ENCODE results near the gene SGIP1.

Gene SGIP1

DNA sequence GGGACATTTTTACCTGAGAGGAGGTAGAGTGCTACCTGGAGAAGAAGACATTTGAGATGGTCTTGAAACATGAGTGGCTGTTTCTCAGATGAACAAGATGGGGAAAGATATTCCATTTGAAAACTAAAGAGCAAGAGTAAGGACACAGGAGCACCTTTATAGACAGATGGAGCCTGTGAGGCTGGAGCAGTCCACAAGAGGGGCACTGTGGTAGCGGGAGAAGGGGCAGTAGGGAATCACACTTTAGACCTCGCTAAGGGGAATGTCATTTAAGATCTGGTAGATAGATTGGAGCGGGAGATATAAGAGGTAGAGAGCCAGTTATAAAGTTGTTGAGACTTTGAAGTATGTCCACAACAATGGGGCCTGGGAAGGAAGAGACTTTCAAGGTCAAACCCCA lies 241.7 kb downstream of the SGIP1 start:
- Histone ChIP-seq H3K79me2 (ENCODE audit: insufficient read depth, low read depth) (peaks cover 27% of the 10 kb centered on the region; the same call in 1 of the 2 replicates), H2AFZ (ENCODE audit: low read depth) (no peak overlapping the region), H3K27ac (no peak overlapping the region), H3K4me3 (IDR thresholded peaks at IDR 0.05; ENCODE audit: insufficient read depth, low read depth, low read length) (no peak overlapping the region), H4K20me1 (ENCODE audit: insufficient read depth) (no peaks in the 10 kb centered on the region), H3K4me1 (ENCODE audit: low read depth, poor library complexity, severe bottlenecking) (peaks cover 79% of the 10 kb centered on the region), H3K36me3 (ENCODE audit: insufficient read depth) (no peaks in the 10 kb centered on the region), H3K27me3 (ENCODE audit: insufficient read depth, low read depth) (no peaks in the 10 kb centered on the region), H3K4me2 (no peak overlapping the region), H3K9ac (no peak overlapping the region)
- TF ChIP-seq, protein P1, sequence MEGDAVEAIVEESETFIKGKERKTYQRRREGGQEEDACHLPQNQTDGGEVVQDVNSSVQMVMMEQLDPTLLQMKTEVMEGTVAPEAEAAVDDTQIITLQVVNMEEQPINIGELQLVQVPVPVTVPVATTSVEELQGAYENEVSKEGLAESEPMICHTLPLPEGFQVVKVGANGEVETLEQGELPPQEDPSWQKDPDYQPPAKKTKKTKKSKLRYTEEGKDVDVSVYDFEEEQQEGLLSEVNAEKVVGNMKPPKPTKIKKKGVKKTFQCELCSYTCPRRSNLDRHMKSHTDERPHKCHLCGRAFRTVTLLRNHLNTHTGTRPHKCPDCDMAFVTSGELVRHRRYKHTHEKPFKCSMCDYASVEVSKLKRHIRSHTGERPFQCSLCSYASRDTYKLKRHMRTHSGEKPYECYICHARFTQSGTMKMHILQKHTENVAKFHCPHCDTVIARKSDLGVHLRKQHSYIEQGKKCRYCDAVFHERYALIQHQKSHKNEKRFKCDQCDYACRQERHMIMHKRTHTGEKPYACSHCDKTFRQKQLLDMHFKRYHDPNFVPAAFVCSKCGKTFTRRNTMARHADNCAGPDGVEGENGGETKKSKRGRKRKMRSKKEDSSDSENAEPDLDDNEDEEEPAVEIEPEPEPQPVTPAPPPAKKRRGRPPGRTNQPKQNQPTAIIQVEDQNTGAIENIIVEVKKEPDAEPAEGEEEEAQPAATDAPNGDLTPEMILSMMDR (conservative IDR thresholded peaks at IDR 0.05; ENCODE audit: low read depth, low read length), result no peak

DNA sequence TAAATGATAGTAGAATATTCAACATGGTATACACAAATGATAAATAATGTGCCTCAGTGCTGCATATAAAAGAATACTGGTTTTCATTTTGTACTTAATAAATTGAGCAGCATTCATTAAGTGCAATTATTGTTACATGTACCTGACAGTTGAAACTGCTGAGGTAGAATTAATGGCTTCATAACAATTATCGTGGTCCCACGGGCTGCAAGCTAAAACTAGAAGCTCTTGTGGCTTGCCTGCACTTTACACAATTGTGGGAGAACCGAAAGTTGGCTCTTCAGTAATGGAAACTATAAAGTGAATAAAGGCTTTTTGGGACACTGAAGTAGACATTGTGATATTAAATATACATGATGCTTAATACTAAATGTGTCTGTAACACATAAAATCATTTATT lies 243.9 kb downstream of the SGIP1 start:
- Histone ChIP-seq H3K27ac (peak overlapping the region; percentile 96), H4K20me1 (ENCODE audit: insufficient read depth) (no peaks in the 10 kb centered on the region), H3K9ac (peak overlapping the region; percentile 78), H3K36me3 (ENCODE audit: insufficient read depth) (no peaks in the 10 kb centered on the region), H3K27me3 (ENCODE audit: insufficient read depth, low read depth) (no peaks in the 10 kb centered on the region), H3K4me2 (peak overlapping the region; percentile 90), H2AFZ (ENCODE audit: low read depth) (no peak overlapping the region), H3K79me2 (ENCODE audit: insufficient read depth, low read depth) (peaks cover 21% of the 10 kb centered on the region; the same call in 1 of the 2 replicates), H3K4me3 (IDR thresholded peaks at IDR 0.05; ENCODE audit: insufficient read depth, low read depth, low read length) (no peak overlapping the region), H3K4me1 (ENCODE audit: low read depth, poor library complexity, severe bottlenecking) (peaks cover 62% of the 10 kb centered on the region)
- TF ChIP-seq, protein P1 (conservative IDR thresholded peaks at IDR 0.05; ENCODE audit: low read depth, low read length), result no peak

DNA sequence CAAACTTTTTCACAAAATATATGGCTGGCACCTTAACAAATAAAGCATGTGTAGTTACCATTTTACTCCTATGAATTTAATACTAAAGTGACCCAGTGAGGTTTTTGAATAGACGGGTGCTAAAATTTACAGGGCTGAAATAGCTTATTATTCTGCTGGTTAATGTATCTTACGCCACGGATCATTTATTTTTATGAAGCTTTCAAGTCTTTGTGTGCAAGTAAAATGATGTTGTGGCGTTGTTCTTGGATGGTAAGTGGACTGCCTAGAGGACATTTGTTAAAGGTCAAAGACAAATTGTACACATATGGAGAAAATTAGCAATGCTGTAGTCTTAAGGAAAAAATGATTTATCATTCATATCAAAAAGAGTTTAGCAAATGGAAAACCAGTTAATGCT lies 244.3 kb downstream of the SGIP1 start:
- H2AFZ ChIP-seq (ENCODE audit: low read depth), result no peak overlapping the region
- TF ChIP-seq, protein P1 (conservative IDR thresholded peaks at IDR 0.05; ENCODE audit: low read depth, low read length), result no peak
- H3K4me1 ChIP-seq (ENCODE audit: low read depth, poor library complexity, severe bottlenecking), result peaks cover 58% of the 10 kb centered on the region
- H3K36me3 ChIP-seq (ENCODE audit: insufficient read depth), result no peaks in the 10 kb centered on the region
- peak overlapping the region; percentile 66 for H3K4me3 ChIP-seq (IDR thresholded peaks at IDR 0.05; ENCODE audit: insufficient read depth, low read depth, low read length)
- H3K4me2 ChIP-seq, result peak overlapping the region; percentile 90
- peak overlapping the region; percentile 96 for H3K27ac ChIP-seq
- H3K9ac ChIP-seq, result peak overlapping the region; percentile 78
- no peaks in the 10 kb centered on the region for H3K27me3 ChIP-seq (ENCODE audit: insufficient read depth, low read depth)
- H4K20me1 ChIP-seq (ENCODE audit: insufficient read depth), result no peaks in the 10 kb centered on the region
- peaks cover 18% of the 10 kb centered on the region; the same call in 1 of the 2 replicates for H3K79me2 ChIP-seq (ENCODE audit: insufficient read depth, low read depth)

DNA sequence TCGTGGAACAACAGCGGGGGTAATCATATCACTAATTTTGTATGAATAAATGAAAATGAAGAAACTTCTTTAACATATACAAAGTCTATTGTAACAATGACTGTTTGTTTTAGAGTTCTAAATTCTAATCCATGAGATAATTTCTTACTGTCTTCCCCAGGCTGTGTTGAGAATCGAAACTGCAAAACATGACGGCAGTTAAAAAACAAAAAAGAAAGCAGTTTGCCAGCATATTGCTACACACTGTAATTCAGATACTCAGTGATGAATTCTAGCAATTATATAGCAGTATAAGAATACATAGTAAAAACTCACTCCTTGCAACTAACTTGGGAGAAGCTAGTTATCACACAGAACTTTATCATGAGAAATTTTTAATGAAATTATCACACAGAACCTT lies 245.0 kb downstream of the SGIP1 start:
- Histone ChIP-seq H3K9ac (peak overlapping the region; percentile 78), H3K4me2 (peak overlapping the region; percentile 90), H2AFZ (ENCODE audit: low read depth) (no peak overlapping the region), H3K79me2 (ENCODE audit: insufficient read depth, low read depth) (peaks cover 15% of the 10 kb centered on the region; the same call in 1 of the 2 replicates), H3K4me3 (IDR thresholded peaks at IDR 0.05; ENCODE audit: insufficient read depth, low read depth, low read length) (peak overlapping the region; percentile 66), H3K36me3 (ENCODE audit: insufficient read depth) (no peaks in the 10 kb centered on the region), H3K27me3 (ENCODE audit: insufficient read depth, low read depth) (no peaks in the 10 kb centered on the region), H4K20me1 (ENCODE audit: insufficient read depth) (no peaks in the 10 kb centered on the region), H3K4me1 (ENCODE audit: low read depth, poor library complexity, severe bottlenecking) (peaks cover 51% of the 10 kb centered on the region), H3K27ac (peak overlapping the region; percentile 96)
- TF ChIP-seq, protein P1 (conservative IDR thresholded peaks at IDR 0.05; ENCODE audit: low read depth, low read length), result no peak
